ENCODE data around the gene RBM39.
"Not testable (repeated sequence)": the region's sequence is repeated elsewhere in the genome, so short reads cannot be mapped to it uniquely, and the experiment has no call there.

Gene RBM39

GRCh38 chr20:35699127-35699956, 42.7 kb downstream of the RBM39 start, which contains the start of the genes NFS1 and ROMO1:
Gene NFS1, minus strand, starts transcription at chr20:35699352. Its CDS starts 64 bp downstream, at chr20:35699288.
Gene ROMO1, plus strand, starts transcription at chr20:35699405. Its CDS starts 228 bp downstream, at chr20:35699633.
- TF ChIP-seq GATA1 (IDR thresholded peaks at IDR 0.05; ENCODE audit: low read depth, low read length) (no peak), POLR2A (IDR thresholded peaks at IDR 0.05; ENCODE audit: low read length) (peak; percentile 73)
- peak; percentile 88 to 91 for DNase-seq

- DNase-seq = peak; percentile 64 to 74
Measured at GRCh38 chr20:35698298-35699126, 43.5 kb downstream of the RBM39 start.

GRCh38 chr20:35697696-35698297, 44.3 kb downstream of the RBM39 start:
- DNase-seq = no peak

More at GRCh38 chr20:35698298-35699126, 43.5 kb downstream of the RBM39 start:
- TF ChIP-seq GATA1 (IDR thresholded peaks at IDR 0.05; ENCODE audit: low read depth, low read length) = no peak
- TF ChIP-seq POLR2A (IDR thresholded peaks at IDR 0.05; ENCODE audit: low read length) = no peak

GRCh38 chr20:35695978-35696377, 46.1 kb downstream of the RBM39 start:
- no peak for TF ChIP-seq POLR2A (IDR thresholded peaks at IDR 0.05; ENCODE audit: low read length)
- TF ChIP-seq GATA1 (IDR thresholded peaks at IDR 0.05; ENCODE audit: low read depth, low read length) = no peak
- DNase-seq = no peak

More at GRCh38 chr20:35697696-35698297, 44.3 kb downstream of the RBM39 start:
- TF ChIP-seq GATA1 (IDR thresholded peaks at IDR 0.05; ENCODE audit: low read depth, low read length) (no peak), POLR2A (IDR thresholded peaks at IDR 0.05; ENCODE audit: low read length) (no peak)

- DNase-seq = no peak
- TF ChIP-seq POLR2A (IDR thresholded peaks at IDR 0.05; ENCODE audit: low read length) = no peak
- no peak for TF ChIP-seq GATA1 (IDR thresholded peaks at IDR 0.05; ENCODE audit: low read depth, low read length)
Measured at GRCh38 chr20:35695245-35695749, 46.8 kb downstream of the RBM39 start.

- DNase-seq = no peak
- TF ChIP-seq GATA1 (IDR thresholded peaks at IDR 0.05; ENCODE audit: low read depth, low read length) = no peak
- no peak for TF ChIP-seq POLR2A (IDR thresholded peaks at IDR 0.05; ENCODE audit: low read length)
Measured at GRCh38 chr20:35690265-35690664, 51.8 kb downstream of the RBM39 start.

- DNase-seq = peak; percentile 28 to 33
Measured at GRCh38 chr20:35686872-35687271, 55.2 kb downstream of the RBM39 start.

- DNase-seq = not testable (repeated sequence)
Measured at GRCh38 chr20:35685368-35685767, 56.7 kb downstream of the RBM39 start.

GRCh38 chr20:35681960-35682359, 60.1 kb downstream of the RBM39 start:
- DNase-seq = no peak

GRCh38 chr20:35680452-35681183, 61.4 kb downstream of the RBM39 start:
- TF ChIP-seq GATA1 (IDR thresholded peaks at IDR 0.05; ENCODE audit: low read depth, low read length) (no peak), POLR2A (IDR thresholded peaks at IDR 0.05; ENCODE audit: low read length) (no peak)
- no peak for DNase-seq

More at GRCh38 chr20:35681960-35682359, 60.1 kb downstream of the RBM39 start:
- no peak for TF ChIP-seq GATA1 (IDR thresholded peaks at IDR 0.05; ENCODE audit: low read depth, low read length)
- no peak for TF ChIP-seq POLR2A (IDR thresholded peaks at IDR 0.05; ENCODE audit: low read length)

GRCh38 chr20:35674921-35675320, 67.1 kb downstream of the RBM39 start:
- DNase-seq = no peak
- no peak for TF ChIP-seq POLR2A (IDR thresholded peaks at IDR 0.05; ENCODE audit: low read length)
- TF ChIP-seq GATA1 (IDR thresholded peaks at IDR 0.05; ENCODE audit: low read depth, low read length) = no peak

GRCh38 chr20:35673884-35674283, 68.2 kb downstream of the RBM39 start:
- TF ChIP-seq POLR2A (IDR thresholded peaks at IDR 0.05; ENCODE audit: low read length) (no peak), GATA1 (IDR thresholded peaks at IDR 0.05; ENCODE audit: low read depth, low read length) (no peak)
- DNase-seq = no peak

- no peak for DNase-seq
- TF ChIP-seq GATA1 (IDR thresholded peaks at IDR 0.05; ENCODE audit: low read depth, low read length) = no peak
- TF ChIP-seq POLR2A (IDR thresholded peaks at IDR 0.05; ENCODE audit: low read length) = no peak
Measured at GRCh38 chr20:35669681-35670080, 72.4 kb downstream of the RBM39 start.
